Measurements from ENCODE around the gene PCDHGA11.

DNA sequence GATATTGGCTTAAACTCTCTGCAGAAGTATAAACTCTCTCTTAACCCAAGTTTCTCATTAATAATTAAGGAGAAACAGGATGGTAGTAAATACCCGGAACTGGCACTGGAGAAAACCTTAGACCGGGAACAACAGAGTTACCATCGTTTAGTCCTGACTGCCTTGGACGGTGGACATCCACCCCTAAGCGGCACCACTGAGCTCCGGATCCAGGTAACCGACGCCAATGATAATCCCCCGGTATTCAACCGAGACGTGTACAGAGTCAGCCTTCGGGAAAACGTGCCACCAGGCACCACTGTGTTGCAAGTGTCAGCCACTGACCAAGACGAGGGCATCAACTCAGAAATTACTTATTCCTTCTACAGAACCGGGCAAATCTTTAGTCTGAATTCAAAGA lies 22.2 kb upstream of the PCDHGA11 start:
- TF ChIP-seq, protein P1, sequence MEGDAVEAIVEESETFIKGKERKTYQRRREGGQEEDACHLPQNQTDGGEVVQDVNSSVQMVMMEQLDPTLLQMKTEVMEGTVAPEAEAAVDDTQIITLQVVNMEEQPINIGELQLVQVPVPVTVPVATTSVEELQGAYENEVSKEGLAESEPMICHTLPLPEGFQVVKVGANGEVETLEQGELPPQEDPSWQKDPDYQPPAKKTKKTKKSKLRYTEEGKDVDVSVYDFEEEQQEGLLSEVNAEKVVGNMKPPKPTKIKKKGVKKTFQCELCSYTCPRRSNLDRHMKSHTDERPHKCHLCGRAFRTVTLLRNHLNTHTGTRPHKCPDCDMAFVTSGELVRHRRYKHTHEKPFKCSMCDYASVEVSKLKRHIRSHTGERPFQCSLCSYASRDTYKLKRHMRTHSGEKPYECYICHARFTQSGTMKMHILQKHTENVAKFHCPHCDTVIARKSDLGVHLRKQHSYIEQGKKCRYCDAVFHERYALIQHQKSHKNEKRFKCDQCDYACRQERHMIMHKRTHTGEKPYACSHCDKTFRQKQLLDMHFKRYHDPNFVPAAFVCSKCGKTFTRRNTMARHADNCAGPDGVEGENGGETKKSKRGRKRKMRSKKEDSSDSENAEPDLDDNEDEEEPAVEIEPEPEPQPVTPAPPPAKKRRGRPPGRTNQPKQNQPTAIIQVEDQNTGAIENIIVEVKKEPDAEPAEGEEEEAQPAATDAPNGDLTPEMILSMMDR (conservative IDR thresholded peaks at IDR 0.05; ENCODE audit: low read length): no peak
- TF ChIP-seq EZH2phosphoT487 (IDR thresholded peaks at IDR 0.05; ENCODE audit: borderline replicate concordance, low read depth, low read length): no peak
